ENCODE measurements around the gene ELFN1.
"Not testable (repeated sequence)": the region's sequence is repeated elsewhere in the genome, so short reads cannot be mapped to it uniquely, and the experiment has no call there.

Gene ELFN1

DNA sequence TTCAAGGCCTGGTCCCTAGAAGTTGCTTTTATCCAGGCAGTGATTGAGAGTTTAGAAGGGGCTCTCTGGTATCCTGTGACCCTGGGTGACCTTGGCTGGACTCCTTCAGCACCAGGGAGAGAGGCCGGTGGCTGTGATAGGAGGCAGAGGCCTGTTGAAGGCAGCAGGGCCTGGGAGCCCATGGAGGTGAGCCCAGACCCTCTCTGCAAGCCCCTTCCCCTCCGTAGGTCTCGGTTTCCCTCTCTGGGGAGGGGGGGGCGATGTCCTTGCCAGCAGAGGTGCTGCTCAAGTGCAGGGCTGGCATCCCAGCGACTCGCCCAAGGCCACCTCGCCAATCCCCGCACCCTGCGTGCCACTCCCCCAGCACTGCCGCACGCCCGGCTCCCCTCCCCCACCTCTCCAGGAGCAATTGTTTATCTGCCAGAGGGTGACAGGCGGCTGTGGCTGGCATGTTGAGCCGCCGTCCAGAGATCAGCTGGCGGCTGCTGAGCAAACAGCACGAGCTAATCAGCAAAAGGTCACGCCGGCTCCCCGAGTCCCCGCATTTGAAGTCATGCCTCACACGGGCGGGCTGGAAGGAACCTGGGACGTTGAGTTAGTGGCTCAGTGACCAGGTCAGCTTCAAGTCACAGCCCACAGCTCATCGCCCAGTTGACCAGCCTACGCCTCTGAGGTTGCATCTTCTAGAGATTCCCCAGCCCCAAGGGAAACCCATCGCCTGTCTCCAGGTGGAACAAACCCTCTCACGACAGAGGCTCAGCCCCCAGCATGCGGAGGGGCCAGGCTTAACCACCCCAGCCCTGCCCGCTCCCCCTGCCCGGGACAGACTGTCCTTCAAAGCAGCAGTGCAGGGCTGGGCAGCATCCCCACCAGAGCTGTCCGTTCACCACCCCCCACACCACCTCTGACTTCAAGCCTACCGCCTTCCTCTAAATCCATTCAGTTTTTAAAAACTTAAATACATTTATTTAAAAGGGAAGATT, 43.7 kb downstream of the ELFN1 start:
- DNase-seq = no peak

DNA sequence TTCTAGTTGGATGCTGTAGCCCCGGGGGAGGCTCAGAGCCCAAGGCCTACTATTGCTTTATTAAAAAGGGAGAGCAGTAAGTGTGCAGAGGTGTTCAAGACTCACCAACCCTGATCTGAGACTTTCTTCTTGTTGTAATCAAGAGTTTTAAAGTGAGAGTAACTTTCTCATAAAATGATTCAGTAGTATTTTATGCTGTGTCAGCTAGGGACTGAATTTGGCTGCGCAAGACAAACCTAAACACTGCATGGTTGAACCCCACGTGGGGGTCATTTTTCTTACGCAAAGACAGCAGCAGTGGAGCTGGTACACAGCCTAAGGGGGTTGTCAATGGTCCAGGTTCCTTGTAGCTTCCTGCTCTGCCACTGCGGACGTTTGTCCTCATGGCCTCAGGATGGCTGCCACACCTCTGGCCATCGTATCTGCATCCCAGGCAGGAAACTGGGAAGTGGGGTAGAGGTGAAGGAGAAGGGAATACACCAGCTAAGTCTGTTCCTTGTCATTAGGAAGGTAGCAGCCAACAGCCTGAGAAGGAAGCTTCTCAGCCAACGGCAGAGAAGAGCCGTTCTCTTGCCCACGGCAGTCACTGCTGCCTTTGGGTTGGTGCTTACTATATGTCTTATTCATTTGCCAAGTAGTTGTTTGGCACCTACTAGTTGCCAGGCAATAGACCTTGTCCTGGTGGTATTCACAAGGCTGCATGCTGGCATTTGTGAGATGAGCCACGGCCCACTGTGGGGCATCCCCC, 44.7 kb downstream of the ELFN1 start:
- no peak for DNase-seq

DNA sequence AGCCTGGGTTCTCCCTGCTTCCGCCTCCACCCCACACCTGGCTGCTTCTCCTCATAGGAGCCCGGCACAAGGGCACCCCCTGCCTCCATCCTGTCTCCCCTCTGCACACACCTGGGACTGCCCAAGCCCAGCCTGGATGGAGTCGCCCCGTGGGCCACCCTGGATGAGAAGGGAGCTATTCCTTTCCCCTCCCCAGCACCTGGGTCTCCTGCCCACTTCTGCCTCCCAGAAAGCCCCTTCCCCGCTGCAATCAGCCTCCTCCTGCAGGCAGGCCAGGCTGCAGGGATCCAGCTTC, 45.2 kb downstream of the ELFN1 start:
- DNase-seq = no peak

DNA sequence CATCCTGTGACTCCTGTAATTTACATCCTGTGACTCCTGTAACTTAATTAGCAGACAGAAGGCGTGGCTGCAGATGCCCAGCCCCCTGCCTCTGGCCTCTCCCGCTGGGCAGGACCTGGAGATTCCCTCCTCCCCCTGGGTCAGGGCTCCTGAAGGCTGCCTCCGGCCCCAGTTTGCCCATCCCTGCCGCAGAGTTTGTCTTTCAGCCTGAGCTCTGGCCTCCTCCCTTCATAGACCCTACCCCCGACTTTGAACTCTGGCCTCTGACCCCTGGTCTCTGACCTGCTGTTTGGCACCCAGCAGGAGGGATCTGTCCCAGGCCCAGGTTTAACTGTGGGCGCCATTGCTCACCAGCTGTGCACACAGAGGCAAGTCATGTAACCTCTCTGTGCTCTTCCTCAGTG, 45.6 kb downstream of the ELFN1 start:
- DNase-seq = no peak

DNA sequence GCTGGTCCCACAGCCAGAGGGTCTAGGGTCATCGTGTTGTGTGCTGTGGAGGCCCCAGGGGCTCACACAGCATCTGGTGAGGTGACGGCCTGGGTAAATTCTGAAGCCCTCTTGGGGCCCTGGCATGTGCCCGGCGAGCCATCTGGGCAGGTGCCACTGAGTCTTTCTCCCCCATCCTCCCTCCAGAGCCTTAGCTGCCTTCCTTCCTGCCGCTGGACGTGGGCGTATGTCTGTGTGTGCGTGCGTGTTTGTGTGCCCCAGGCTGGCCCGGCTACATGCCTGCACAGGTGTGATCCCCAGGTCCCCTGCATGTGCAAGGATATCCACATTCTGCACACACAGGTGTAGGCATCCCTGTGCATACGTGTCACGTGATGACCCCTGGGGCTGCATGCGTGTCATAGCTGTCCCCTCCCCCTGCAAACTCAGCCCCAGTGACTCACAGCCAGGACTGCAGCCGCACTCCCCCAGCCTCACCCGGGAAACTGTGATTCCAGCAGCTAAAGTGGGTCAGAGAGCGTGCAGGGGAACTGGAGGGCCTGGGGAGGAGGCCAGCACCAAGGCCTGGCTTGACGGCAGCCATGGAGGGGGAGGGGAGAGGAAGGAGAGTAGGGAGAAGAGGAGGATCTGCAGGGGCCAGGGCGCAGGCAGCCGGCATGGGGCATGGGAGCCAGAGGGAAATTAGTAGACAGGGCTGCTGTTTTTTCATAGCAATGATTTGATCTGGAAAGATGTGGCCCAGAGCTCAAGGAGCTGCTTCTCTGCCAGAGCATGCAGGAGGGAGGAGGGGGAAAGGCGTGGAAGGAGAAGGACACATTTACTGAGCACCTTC, 46.4 kb downstream of the ELFN1 start:
- no peak for DNase-seq

DNA sequence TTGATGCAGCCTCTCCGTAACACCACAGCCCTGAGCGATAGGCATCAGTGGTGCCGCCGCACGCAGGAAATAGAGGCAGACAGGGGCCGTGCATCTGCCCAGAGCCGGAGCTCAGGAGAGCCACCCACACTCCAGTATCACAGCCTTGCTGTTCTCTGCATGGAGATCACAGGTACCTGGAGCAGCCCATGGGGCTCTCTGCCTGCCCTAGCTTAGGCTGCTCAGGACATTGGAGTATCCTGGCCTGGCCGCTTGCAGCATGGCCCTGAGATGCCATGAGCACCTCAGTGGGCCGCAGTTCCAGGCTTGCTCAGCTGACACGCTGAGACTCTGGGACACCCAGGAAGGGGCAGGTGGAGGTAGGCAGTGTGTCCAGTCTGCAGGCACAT, 47.0 kb downstream of the ELFN1 start:
- no peak for DNase-seq

DNA sequence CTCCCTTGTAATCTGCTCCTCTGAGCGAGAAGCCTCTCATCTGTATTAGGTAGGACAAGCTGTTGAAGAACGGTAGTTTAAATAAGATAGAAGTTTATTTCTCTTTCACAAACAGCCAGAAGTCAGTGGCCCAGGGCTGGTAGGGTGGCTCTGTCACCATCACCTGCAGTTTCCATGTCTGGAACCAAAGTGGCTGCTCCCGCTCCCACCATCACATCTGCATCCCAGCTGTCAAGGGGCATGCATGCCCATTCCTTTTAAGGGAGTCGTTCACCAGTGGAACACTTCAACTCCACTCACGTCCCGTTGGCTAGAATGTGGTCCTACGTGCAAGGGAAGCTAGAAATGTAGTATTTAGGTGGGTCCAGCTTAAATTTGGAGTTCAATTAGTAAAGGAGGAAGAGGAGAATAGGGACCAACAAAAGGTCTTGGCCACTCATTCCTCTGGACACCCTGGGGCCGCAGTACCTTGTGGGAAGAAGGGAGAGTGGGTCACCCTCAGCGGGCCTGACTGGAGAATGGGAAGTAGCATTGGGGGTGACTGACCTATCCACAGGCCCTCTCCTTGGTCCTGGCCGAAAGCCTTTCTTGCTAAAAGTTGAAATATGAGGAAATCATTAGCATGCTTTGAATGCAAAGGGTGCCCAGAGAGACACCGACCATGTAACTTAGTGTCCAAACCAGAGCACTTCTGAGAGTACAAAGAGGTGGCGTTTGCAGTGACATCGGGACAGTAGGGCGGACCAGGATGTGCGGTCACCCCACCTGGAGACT, 48.0 kb downstream of the ELFN1 start:
- DNase-seq = no peak

DNA sequence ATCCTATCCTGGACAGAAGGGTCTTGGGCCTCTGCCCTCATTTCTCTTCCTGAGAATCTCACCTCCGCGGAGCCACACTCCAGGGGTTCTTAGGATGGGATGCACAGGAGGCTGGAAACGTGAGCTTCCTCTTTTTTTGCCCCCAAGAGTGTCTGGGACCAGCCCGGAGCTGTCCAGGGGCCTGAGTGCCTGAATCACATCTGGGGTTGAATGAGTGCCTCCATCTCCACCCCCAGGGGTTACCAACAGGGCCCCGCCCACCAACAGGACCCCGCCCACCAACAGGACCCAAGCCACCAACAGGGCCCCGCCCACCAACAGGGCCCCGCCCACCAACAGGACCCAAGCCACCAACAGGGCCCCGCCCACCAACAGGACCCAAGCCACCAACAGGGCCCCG, 48.8 kb downstream of the ELFN1 start:
- DNase-seq = not testable (repeated sequence)

DNA sequence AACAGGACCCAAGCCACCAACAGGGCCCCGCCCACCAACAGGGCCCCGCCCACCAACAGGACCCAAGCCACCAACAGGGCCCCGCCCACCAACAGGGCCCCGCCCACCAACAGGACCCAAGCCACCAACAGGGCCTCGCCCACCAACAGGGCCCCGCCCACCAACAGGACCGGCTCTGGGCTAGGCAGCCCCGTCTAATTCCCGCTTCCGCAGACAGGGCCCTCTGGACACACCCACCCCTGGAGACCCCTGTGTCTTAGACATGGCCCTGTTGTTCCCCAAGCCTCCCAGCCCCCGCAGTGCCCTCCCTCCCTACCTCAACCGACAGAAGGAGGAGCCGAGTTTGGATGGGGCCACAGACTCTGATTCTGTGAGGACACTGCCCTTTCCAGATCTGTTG, 49.2 kb downstream of the ELFN1 start:
- not testable (repeated sequence) for DNase-seq

DNA sequence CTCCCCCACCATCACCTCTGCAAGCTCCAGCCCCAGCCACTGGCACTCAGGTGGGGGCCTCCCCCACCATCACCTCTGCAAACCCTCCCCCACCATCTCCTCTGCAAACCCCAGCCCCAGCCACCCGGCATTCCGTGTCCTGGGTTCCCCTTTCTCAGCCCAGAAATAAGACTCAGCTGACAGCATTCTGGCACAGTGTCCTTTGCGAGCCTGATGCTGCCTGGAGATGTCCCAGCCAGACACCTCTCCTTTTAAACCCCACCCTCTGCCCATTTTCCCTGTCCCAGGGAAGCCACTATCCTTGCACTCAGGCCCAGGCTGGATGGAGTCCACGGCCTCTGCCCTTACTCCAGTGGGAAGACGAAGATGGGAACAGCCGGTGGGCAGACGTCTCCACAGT, 49.8 kb downstream of the ELFN1 start:
- no peak for DNase-seq

DNA sequence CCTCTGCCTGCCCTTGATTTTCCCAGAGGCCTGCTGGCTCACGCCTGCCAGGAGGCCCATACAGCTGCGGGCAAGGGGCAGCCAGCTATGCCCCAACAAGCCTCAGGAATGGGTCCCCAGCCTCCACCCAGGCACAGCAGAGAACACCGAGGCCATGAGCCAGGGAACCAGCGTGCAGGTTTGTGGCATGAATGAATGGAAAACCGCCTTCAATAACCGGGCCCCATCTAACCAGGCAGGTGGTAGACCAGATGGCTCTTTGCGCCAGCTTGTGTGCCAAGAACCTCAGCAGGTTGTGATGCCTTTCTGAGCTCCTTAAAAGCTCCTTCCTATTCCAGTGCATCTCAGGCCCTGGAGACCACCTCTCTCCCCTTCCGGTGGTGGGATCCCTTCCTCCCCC, 50.2 kb downstream of the ELFN1 start:
- DNase-seq = no peak

DNA sequence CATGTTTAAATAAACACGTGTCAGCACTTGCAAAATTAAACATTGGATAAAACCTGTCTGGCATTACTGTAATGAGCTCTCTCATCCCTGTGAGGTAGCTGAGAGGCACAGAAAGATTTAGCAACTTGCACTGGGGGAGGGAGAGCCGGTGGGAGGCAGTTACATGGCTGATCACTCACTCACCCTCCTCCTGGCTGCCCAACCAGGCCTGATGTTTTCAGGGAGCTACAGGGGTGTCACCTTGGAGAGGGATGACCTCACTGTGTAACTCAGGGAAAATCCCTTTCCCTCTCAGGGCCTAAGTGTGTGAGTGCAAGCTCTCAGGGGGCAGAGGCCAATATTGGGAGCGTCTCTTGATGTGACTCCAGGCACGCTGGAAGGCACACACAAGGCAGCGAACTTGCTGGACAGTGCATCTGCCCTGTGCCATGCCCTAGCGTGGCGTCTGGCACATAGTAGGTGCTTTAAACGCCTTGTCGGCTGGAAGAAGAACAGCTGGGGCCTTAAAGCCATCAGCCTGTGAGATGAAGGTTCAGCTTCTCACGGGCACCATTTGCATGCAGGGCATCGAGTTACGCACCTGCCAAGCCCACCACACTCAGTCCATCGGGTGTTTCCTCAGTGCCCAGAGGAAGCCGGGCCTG, 51.1 kb downstream of the ELFN1 start:
- no peak for DNase-seq

DNA sequence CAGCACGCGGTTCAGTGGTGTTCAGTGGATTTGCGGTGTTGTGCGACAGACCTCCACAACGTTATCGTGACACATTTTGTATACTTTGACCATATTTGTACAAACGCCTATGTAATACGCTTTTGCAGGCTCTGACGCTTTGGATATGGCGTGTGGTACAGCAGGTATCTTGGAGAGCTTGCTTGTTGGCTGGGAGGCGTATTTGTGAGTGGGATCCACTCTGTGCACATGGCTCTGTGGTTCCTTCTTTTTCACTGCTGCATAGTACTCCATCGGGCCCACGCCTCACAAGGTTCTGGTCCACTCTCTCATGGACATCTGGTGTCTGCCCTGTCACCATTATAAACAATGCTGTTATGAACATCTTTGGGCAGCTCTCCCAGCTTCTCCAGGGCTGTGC, 53.2 kb downstream of the ELFN1 start:
- DNase-seq = no peak

DNA sequence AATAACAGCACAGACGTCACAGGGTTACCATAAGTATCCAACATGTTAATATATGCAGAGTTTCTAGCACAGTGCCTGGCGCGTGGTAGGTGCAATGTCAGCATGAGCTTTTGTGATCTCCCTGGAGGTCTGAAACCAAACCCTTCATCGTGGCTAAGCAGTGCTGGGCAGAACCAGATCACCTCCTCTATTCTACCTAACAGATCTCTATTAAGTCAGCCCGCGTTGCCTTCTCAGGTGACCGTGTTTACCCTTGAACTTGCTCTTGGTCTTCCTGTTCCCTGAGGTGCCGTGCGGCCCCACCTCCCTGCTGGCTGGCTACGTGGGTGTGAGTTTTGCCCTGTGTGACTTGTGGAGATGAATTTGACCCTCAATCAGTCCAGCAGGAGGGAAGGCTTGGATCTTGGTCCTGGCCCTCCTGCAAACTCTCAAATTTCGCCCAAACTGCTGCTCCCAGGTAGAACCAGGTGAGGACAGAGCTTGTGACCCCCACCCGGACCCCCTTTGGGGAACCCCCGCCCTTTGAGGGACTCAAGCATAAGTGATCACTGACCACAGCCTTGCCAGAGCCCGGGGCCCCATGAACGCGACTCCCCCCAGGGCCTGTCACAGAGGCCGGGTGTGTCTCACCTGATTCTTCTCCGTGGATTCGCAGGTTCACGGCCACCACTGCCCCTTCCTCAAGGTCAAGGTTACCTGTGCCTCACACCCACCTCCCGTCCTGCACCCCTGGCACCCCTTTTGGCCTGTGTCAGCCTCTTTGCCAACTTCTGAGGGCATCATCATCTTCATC, 54.2 kb downstream of the ELFN1 start:
- DNase-seq = no peak

DNA sequence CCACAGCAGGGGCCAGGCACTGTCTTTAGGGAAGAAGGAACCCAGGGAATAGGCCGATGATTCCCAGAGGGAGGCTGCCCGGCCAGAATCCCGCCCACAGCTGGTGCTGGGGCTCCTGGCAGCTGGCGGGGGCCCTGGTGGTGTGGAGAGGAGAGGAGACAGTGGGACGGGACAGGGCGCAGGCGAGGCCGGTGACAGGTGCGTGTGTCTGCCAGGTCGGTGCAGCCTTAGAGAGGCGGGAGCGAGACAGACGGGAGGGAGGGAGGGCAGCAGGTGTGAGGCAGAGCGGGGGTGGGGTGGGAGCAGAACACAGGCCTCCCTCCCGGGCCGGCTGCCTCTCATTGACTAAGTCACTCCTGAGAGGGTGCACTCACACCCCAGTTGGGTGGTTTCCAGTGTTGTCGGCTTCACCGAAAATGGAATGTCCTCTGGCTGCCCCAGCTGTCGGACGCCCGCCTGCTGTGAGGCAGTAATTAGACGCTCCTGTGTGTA, 55.2 kb downstream of the ELFN1 start:
- no peak for DNase-seq

DNA sequence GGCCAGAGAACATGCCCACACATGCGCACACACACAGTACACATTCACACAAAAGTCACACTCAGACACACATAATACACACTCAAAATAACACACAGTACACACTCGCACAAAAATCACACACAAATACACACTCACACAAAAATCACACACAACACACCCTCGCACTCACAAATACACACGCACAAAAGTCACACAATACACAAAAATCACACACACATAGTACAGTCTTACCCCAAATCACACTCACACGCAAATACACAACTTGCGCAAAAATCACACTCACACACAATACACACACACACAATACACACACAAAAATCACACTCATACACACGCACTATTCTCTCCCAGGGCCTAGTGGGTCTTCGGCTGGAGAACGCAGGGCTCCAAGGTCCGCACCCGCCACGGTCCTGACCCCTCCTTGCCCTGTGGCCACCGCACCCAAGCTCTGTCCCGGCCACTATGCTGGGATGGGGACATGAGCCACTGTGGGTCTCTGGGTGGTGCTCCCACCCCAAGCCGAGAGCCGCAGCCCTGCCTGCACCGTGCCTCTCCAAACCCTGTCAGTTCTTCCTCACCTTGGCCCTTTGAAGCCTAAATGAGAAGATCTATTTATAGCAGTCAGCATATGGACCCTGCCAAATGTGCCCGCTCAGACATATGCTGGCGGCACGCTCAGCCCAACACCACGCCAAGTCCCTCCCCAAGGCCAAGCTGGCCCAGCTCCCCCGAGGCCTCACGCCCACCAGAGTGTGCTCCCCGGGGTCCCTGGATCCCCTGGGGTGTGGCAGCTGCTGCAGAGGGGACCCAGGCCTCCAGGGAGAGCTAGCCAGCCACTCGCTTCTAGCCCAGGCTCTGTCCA, 55.9 kb downstream of the ELFN1 start:
- DNase-seq = no peak

DNA sequence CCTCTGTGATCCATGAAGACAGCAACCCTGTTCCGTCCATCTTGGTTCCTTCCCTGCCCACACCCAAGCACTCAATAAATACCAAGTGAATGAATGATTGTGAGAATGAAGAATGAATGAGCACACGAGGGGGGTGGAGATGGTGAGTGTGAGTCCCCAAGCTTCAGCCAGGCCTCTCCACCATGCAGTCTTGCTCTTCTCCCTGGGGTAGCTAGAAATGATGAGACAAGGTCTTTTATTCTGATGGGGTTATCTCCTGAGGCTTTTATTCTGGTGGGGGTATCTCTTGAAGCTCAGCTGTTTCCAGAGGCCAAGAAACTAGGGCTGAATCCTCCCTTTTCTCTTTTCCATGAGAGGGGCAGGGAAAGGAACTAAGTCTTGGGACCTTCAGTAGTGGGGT, 57.0 kb downstream of the ELFN1 start:
- no peak for DNase-seq

DNA sequence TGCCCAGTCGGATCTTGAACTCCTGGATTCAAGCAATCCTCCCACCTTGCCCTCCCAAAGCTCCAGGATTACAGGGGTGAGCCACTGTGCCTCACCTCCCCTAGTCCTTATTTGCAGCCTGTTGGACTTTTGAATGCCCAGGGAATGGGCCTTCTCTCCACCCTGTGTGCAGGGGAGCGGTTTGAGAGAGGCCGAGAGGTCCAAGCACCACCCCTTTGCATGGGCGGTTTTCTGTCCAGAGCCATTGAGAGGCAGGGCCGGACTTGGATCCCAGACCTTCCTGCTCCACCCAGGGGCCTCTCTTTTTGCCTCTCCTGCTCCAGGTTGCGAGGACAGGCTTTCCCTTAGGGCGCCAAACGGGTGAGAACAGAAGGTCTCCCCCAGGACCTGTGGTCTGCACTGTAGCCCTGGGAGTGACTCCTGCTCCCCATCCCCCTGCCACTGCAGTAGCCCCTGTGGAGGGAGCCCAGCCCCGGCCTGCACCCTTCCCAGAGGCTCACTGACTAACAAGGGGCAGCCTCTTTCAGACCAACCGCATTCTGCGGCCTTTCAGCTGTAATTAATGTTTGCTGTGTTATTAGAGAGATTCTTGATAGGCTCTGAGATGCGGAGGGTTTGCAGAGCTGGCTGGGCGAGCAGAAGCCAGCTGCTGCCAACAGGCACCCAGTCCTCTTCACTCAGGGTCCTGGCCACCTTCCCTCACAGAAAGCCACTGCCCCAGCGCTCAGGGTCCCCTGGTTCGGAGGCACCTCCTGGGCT, 57.9 kb downstream of the ELFN1 start:
- no peak for DNase-seq

DNA sequence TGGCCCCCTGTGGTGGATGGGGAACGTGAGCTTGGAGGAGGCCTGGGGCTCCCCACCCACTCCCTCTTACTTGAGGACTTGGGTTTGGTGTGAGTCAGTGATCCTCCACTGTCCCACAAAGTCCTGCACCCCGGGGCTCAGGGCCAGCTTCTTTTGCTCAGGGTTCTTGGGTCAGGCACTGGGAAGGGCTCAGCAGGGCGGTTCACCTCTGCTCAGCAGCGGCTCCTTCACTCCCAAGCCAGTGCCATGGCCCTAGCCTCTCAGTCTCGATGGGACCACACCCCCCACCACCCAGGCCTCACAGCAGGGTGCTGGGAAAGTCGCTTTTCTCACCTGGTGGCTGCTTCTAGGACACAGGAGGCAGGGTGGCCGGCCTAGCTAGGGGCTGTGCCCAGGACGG, 59.1 kb downstream of the ELFN1 start:
- DNase-seq = no peak
